Fibroblast of the aortic adventitia (primary cell): ENCODE data around the gene NT5C3A. TPM values are rescaled to one million over a fixed set of nuclear protein-coding genes. Genes with fewer than 3 reads are reported as not detected.
A peak's percentile ranks its signal among the peaks of the same experiment; 100 is the strongest.

Experiments used
- DNase-seq: peaks from one replicate; pipeline ENCODE4 v3.0.0-alpha.2; 2010; ENCODE audit warnings: low read depth
- H3K4me3 ChIP-seq: 2 replicates; pipeline ENCODE4 v1.5.1; 2011; ENCODE audit warnings: low read depth, mild to moderate bottlenecking, control low read depth, low read length, moderate library complexity
- total RNA-seq: library from RNA; depleted of rRNA; stranded (reverse); fragments of >200 nt; gene quantifications from 2 replicates; pipeline ENCODE4 v1.2.3, GENCODE V29; 2012; ENCODE audit warnings: low replicate concordance
- TF ChIP-seq, protein P1 (sequence below): IDR thresholded peaks from 2 replicates; pipeline ENCODE4 v1.5.1; 2011; ENCODE audit warnings: mild to moderate bottlenecking, low read length, control low read depth, inconsistent platforms; ENCODE audit not compliant: insufficient read depth

NT5C3A gene
- total RNA-seq, 1 donor = 26.8 TPM

DNA sequence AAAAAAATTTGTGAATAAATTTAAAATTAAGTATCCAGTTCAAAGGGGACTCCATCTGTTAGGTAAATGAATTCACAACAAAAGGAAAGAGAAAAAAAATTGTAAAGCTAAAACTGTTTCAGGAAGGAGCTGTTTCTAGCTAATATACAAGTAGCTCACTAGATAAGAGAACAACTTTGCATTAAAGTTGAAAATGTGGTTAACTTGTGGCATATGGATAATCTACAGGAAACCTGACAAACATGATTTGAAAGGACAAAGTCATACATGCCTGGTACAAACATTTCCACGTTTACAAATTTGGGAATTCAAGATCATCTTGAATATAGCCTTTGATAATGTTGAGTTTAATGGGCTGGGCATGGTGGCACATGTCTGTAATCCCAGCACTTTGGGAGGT is 8.9 kb downstream of the NT5C3A start:
- DNase-seq = no peak
- H3K4me3 ChIP-seq = no peak overlapping the region
- TF ChIP-seq, protein P1, sequence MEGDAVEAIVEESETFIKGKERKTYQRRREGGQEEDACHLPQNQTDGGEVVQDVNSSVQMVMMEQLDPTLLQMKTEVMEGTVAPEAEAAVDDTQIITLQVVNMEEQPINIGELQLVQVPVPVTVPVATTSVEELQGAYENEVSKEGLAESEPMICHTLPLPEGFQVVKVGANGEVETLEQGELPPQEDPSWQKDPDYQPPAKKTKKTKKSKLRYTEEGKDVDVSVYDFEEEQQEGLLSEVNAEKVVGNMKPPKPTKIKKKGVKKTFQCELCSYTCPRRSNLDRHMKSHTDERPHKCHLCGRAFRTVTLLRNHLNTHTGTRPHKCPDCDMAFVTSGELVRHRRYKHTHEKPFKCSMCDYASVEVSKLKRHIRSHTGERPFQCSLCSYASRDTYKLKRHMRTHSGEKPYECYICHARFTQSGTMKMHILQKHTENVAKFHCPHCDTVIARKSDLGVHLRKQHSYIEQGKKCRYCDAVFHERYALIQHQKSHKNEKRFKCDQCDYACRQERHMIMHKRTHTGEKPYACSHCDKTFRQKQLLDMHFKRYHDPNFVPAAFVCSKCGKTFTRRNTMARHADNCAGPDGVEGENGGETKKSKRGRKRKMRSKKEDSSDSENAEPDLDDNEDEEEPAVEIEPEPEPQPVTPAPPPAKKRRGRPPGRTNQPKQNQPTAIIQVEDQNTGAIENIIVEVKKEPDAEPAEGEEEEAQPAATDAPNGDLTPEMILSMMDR = no peak

DNA sequence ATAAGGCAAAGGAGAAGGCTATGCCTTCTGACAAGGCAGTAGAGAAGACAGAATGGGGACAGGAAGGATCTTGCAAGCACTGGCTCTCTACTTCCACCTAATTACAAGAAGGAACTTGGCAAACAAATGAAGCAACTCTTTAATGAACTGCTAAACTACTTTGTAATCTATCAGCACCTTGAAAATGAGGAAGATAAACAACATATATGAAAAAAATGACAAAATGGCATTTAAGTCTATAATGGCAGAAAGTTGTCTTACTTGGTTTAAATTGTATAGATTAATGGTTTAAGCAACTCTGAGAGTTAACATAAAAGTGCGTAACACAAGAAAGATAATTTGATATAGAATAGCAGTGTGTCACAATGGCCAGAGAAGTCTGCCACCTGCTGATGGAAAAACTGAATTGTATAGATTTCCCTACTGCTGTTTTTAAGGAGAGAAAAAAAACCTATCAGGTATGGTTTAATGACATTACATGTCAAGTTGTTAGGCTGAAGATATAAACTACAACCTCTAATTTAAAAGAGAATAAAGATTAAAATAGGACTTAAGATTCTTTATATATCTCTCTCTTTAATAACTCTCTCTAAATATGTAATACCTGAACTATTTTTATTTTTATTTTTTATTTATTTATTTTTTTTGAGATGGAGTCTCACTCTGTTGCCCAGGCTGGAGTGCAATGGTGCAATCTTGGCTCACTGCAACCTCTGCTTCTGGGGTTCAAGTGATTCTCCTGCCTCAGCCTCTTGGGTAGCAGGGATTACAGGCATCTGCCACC is 11.8 kb downstream of the NT5C3A start:
- TF ChIP-seq, protein P1 = peak; percentile 66
- DNase-seq = peak; percentile 72
- H3K4me3 ChIP-seq = no peak overlapping the region

DNA sequence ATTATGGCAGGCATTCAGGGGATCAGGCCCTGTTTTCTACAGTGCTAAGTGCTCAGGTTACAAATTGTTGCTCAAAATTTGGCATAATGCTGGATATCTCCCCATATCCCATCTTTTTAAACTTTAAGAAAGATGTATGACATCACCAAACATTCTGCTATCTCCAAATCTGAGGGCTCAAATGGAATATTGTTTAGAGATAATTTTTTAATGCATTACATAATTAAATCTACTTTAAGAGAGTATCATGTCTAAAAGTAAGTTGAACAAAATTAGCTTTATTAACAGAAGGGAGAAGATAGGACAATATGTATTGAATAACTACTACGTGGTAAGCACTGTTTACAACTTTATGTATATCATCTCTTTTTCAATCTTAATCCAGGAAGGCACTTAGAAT is 13.9 kb downstream of the NT5C3A start:
- no peak overlapping the region for H3K4me3 ChIP-seq
- DNase-seq = no peak
- TF ChIP-seq, protein P1 = no peak

DNA sequence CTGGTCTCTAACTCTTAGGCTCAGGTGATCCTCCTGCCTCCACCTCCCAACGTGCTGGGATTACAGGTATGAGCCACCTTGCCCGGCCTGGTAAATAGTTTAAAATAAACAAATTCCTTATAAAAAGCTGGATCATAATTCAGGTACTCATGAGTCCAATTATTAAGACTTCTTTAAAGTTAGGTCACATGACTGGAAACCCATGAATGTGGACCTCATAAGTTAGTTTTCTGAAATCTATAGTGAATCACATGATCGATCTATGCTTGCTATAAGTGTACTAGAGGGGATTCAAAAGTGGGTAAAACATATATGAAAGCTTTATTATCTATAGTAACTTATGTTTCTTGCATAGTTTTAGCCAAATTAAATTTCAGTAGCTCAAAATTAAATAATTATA is 14.3 kb downstream of the NT5C3A start:
- TF ChIP-seq, protein P1 = no peak
- H3K4me3 ChIP-seq = no peak overlapping the region
- DNase-seq = no peak

DNA sequence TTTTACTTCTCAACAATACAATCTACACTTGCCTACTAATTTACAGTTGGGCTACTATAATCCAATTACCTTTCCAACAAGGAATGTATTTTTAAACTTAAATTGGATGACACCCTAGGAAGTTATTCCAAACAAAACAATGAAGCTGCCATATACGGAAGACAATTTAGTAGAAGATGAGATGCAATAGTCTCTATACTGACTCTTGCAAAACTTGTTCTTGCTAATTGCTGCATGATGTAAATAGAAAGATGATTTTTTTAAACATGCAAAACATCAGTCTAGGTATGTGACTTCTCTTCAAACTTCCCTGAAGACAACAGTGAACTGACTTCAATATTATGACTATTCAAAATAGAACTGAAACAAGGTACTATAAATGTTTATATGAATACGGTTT is 17.6 kb downstream of the NT5C3A start:
- peak; percentile 37 for DNase-seq
- TF ChIP-seq, protein P1 = no peak
- no peak overlapping the region for H3K4me3 ChIP-seq

DNA sequence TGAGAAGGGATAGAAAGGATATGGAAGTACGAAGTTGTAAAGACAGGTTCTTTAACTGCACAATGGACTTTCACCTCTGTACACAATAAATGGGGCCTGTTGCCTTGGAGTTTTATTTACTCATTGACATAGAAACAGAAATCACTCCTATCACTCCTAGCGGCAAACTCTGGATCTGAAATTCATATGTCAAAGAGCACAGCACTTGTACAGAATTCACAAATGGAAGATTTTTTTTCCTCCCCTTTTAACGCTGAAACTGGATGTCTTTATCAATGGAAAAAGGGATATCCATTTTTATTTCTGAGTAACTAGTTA is 18.2 kb downstream of the NT5C3A start:
- H3K4me3 ChIP-seq = no peak overlapping the region
- TF ChIP-seq, protein P1 = no peak
- no peak for DNase-seq
